CD4-positive, alpha-beta T cell treated with Interleukin-1 beta for 1 hour (primary cell): ENCODE results near the gene EIPR1.
"Not testable (repeated sequence)": the region's sequence is repeated elsewhere in the genome, so short reads cannot be mapped to it uniquely, and the experiment has no call there.

Experiments used
- DNase-seq, 2 donors: peaks; one replicate each; pipeline ENCODE4 v3.0.0-alpha.2; 2020 to 2022

EIPR1 gene

GRCh38 chr2:3399829-3400228 lies 22.2 kb upstream of the EIPR1 start:
- DNase-seq = no peak

GRCh38 chr2:3399381-3399780 lies 21.8 kb upstream of the EIPR1 start:
- DNase-seq = no peak

GRCh38 chr2:3398857-3399256 lies 21.2 kb upstream of the EIPR1 start:
- DNase-seq = no peak

- no peak for DNase-seq
Observed at GRCh38 chr2:3396920-3397559, 19.4 kb upstream of the EIPR1 start.

GRCh38 chr2:3392216-3392615 lies 14.6 kb upstream of the EIPR1 start:
- no peak for DNase-seq

- no peak for DNase-seq
Observed at GRCh38 chr2:3390041-3390440, 12.4 kb upstream of the EIPR1 start.

- DNase-seq = no peak
Observed at GRCh38 chr2:3389193-3389592, 11.6 kb upstream of the EIPR1 start.

- no peak for DNase-seq
Observed at GRCh38 chr2:3388412-3388738, 10.8 kb upstream of the EIPR1 start.

GRCh38 chr2:3387644-3388411 lies 10.2 kb upstream of the EIPR1 start:
- DNase-seq = no peak

GRCh38 chr2:3387011-3387410 lies 9.4 kb upstream of the EIPR1 start:
- DNase-seq = no peak

- no peak for DNase-seq
Observed at GRCh38 chr2:3386448-3386958, 8.9 kb upstream of the EIPR1 start.

GRCh38 chr2:3379647-3380534 lies 2.3 kb upstream of the EIPR1 start, which contains the start of gene TRAPPC12:
TRAPPC12 (plus strand) TSS chr2:3379694; CDS start chr2:3387624, 7,930 bp downstream.
- peak; percentile 92 to 93 for DNase-seq

- DNase-seq = no peak
Observed at GRCh38 chr2:3379339-3379646, 1.7 kb upstream of the EIPR1 start.

GRCh38 chr2:3377279-3377611 lies 373 bp downstream of the EIPR1 start:
- DNase-seq = peak; percentile 20 to 46

- DNase-seq = no peak
Observed at GRCh38 chr2:3376821-3377220, 797 bp downstream of the EIPR1 start.

- not testable (repeated sequence) for DNase-seq
Observed at GRCh38 chr2:3369340-3370181, 8.1 kb downstream of the EIPR1 start.

GRCh38 chr2:3368261-3368722 lies 9.3 kb downstream of the EIPR1 start:
- no peak for DNase-seq

GRCh38 chr2:3365219-3365618 lies 12.4 kb downstream of the EIPR1 start:
- no peak for DNase-seq

GRCh38 chr2:3361518-3362389 lies 15.9 kb downstream of the EIPR1 start:
- DNase-seq = no peak

- no peak for DNase-seq
Observed at GRCh38 chr2:3357926-3358325, 19.7 kb downstream of the EIPR1 start.

- DNase-seq = not testable (repeated sequence)
Observed at GRCh38 chr2:3357446-3357845, 20.2 kb downstream of the EIPR1 start.

- no peak for DNase-seq
Observed at GRCh38 chr2:3356799-3357198, 20.8 kb downstream of the EIPR1 start.
